WTC11 (cell line): Measurements from ENCODE around the gene SLC35F4.

Experiments
- CREB1 ChIP-seq: sonication (generic); formaldehyde crosslinking; IDR thresholded peaks from 2 replicates; pipeline ENCODE4 v1.8.0; 2023; ENCODE audit warnings: mild to moderate bottlenecking, missing genetic modification reagents
- CTCF ChIP-seq: fragments of 200-600 bp; IDR thresholded peaks from 2 replicates; pipeline ENCODE4 v1.8.0; 2022; ENCODE audit warnings: antibody characterized with exemption
- FOXJ3 ChIP-seq: sonication (generic); formaldehyde crosslinking; IDR thresholded peaks from 2 replicates; pipeline ENCODE4 v1.9.0; 2021; ENCODE audit warnings: missing genetic modification reagents, mild to moderate bottlenecking, borderline replicate concordance
- JAZF1 ChIP-seq: fragments of 250-450 bp; sonication (Bioruptor Pico); IDR thresholded peaks from 2 replicates; pipeline ENCODE4 v1.9.0; 2021; ENCODE audit warnings: moderate library complexity, mild to moderate bottlenecking, inconsistent platforms
- SOX15 ChIP-seq: fragments of 250-450 bp; sonication (Bioruptor Pico); IDR thresholded peaks from 2 replicates; pipeline ENCODE4 v1.9.0; 2021; ENCODE audit warnings: mild to moderate bottlenecking
- SP1 ChIP-seq: sonication (generic); formaldehyde crosslinking; conservative IDR thresholded peaks from 2 replicates; pipeline ENCODE4 v1.8.1; 2022; ENCODE audit warnings: missing genetic modification reagents
- TEAD1 ChIP-seq: sonication (generic); formaldehyde crosslinking; IDR thresholded peaks from 2 replicates; pipeline ENCODE4 v1.8.0; 2022; ENCODE audit warnings: mild to moderate bottlenecking, missing genetic modification reagents
- TEAD4 ChIP-seq: sonication (generic); formaldehyde crosslinking; IDR thresholded peaks from 2 replicates; pipeline ENCODE4 v1.8.0; 2022; ENCODE audit warnings: mild to moderate bottlenecking, missing genetic modification reagents
- ZNF121 ChIP-seq: sonication (generic); formaldehyde crosslinking; IDR thresholded peaks from 2 replicates; pipeline ENCODE4 v1.8.0; 2023; ENCODE audit warnings: missing genetic modification reagents
- ZNF416 ChIP-seq: fragments of 250-450 bp; sonication (Bioruptor Pico); IDR thresholded peaks from 2 replicates; pipeline ENCODE4 v1.9.0; 2021; ENCODE audit warnings: mild to moderate bottlenecking, inconsistent platforms
- TF ChIP-seq, protein P1 (sequence below): sonication (generic); formaldehyde crosslinking; IDR thresholded peaks from 2 replicates; pipeline ENCODE4 v1.8.0; 2022; ENCODE audit warnings: mild to moderate bottlenecking, missing genetic modification reagents
- TF ChIP-seq, protein P2 (sequence below): sonication (generic); formaldehyde crosslinking; IDR thresholded peaks from 2 replicates; pipeline ENCODE4 v1.8.1; 2023; ENCODE audit warnings: mild to moderate bottlenecking, moderate library complexity, missing genetic modification reagents
- TF ChIP-seq, protein P3 (sequence below): sonication (generic); formaldehyde crosslinking; IDR thresholded peaks from 2 replicates; pipeline ENCODE4 v1.8.0; 2022; ENCODE audit warnings: missing genetic modification reagents
- TF ChIP-seq, protein P4 (sequence below): sonication (generic); formaldehyde crosslinking; IDR thresholded peaks from 2 replicates; pipeline ENCODE4 v1.8.1; 2023; ENCODE audit warnings: mild to moderate bottlenecking, missing genetic modification reagents

DNA sequence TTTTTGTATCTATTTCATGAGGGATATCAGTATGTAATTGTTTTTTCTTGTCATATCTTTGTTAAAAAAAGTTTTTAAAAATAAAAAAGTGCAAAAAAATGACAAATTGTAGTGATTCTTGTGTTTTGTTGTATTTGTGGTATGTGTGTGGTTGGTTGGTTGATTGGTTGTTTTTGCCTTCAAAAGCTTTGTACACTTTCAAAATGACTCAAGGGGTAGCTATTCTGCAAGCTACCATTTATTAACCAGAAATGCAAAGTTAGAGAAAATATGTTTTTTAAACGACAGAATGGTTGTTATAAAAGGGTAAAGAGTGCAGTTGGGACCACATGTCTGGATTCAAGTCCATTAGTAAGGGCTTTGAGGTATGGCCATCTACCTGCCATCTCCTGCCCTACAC lies 119.3 kb downstream of the SLC35F4 start:
- no peak for TF ChIP-seq CTCF
- TF ChIP-seq CREB1 (CRISPR knock-in tag), result no peak
- TF ChIP-seq, protein P1, sequence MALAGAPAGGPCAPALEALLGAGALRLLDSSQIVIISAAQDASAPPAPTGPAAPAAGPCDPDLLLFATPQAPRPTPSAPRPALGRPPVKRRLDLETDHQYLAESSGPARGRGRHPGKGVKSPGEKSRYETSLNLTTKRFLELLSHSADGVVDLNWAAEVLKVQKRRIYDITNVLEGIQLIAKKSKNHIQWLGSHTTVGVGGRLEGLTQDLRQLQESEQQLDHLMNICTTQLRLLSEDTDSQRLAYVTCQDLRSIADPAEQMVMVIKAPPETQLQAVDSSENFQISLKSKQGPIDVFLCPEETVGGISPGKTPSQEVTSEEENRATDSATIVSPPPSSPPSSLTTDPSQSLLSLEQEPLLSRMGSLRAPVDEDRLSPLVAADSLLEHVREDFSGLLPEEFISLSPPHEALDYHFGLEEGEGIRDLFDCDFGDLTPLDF, result no peak
- no peak for TF ChIP-seq JAZF1 (CRISPR knock-in tag)
- no peak for TF ChIP-seq TEAD4
- TF ChIP-seq TEAD1 (CRISPR knock-in tag), result no peak
- TF ChIP-seq, protein P2, sequence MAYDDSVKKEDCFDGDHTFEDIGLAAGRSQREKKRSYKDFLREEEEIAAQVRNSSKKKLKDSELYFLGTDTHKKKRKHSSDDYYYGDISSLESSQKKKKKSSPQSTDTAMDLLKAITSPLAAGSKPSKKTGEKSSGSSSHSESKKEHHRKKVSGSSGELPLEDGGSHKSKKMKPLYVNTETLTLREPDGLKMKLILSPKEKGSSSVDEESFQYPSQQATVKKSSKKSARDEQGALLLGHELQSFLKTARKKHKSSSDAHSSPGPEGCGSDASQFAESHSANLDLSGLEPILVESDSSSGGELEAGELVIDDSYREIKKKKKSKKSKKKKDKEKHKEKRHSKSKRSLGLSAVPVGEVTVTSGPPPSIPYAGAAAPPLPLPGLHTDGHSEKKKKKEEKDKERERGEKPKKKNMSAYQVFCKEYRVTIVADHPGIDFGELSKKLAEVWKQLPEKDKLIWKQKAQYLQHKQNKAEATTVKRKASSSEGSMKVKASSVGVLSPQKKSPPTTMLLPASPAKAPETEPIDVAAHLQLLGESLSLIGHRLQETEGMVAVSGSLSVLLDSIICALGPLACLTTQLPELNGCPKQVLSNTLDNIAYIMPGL (CRISPR knock-in tag), result no peak
- TF ChIP-seq FOXJ3, result no peak
- TF ChIP-seq, protein P3, sequence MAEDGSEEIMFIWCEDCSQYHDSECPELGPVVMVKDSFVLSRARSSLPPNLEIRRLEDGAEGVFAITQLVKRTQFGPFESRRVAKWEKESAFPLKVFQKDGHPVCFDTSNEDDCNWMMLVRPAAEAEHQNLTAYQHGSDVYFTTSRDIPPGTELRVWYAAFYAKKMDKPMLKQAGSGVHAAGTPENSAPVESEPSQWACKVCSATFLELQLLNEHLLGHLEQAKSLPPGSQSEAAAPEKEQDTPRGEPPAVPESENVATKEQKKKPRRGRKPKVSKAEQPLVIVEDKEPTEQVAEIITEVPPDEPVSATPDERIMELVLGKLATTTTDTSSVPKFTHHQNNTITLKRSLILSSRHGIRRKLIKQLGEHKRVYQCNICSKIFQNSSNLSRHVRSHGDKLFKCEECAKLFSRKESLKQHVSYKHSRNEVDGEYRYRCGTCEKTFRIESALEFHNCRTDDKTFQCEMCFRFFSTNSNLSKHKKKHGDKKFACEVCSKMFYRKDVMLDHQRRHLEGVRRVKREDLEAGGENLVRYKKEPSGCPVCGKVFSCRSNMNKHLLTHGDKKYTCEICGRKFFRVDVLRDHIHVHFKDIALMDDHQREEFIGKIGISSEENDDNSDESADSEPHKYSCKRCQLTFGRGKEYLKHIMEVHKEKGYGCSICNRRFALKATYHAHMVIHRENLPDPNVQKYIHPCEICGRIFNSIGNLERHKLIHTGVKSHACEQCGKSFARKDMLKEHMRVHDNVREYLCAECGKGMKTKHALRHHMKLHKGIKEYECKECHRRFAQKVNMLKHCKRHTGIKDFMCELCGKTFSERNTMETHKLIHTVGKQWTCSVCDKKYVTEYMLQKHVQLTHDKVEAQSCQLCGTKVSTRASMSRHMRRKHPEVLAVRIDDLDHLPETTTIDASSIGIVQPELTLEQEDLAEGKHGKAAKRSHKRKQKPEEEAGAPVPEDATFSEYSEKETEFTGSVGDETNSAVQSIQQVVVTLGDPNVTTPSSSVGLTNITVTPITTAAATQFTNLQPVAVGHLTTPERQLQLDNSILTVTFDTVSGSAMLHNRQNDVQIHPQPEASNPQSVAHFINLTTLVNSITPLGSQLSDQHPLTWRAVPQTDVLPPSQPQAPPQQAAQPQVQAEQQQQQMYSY (CRISPR knock-in tag), result no peak
- TF ChIP-seq SOX15 (CRISPR knock-in tag), result no peak
- TF ChIP-seq SP1, result no peak
- TF ChIP-seq ZNF416 (CRISPR knock-in tag), result no peak
- TF ChIP-seq, protein P4, sequence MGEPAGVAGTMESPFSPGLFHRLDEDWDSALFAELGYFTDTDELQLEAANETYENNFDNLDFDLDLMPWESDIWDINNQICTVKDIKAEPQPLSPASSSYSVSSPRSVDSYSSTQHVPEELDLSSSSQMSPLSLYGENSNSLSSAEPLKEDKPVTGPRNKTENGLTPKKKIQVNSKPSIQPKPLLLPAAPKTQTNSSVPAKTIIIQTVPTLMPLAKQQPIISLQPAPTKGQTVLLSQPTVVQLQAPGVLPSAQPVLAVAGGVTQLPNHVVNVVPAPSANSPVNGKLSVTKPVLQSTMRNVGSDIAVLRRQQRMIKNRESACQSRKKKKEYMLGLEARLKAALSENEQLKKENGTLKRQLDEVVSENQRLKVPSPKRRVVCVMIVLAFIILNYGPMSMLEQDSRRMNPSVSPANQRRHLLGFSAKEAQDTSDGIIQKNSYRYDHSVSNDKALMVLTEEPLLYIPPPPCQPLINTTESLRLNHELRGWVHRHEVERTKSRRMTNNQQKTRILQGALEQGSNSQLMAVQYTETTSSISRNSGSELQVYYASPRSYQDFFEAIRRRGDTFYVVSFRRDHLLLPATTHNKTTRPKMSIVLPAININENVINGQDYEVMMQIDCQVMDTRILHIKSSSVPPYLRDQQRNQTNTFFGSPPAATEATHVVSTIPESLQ (CRISPR knock-in tag), result no peak
- TF ChIP-seq ZNF121 (CRISPR knock-in tag), result no peak
